Smooth muscle cell (in vitro differentiated cells): ENCODE results near the gene ATF7IP. TPM values are rescaled to one million over a fixed set of nuclear protein-coding genes. Genes with fewer than 3 reads are reported as not detected.
"Not testable (repeated sequence)": the region's sequence is repeated elsewhere in the genome, so short reads cannot be mapped to it uniquely, and the experiment has no call there.

Experiments
- DNase-seq: peaks from one replicate; lab custom pipeline; 2025; ENCODE audit not compliant: unreplicated experiment; lab: John Stamatoyannopoulos, UW
- H2AFZ ChIP-seq: fragments of 200-600 bp; sonication (generic); 2 replicates; pipeline ENCODE4 v1.6.0; 2016; ENCODE audit warnings: antibody characterized with exemption, low read depth, mild to moderate bottlenecking
- H3F3A ChIP-seq: fragments of 200-600 bp; sonication (generic); 2 replicates; pipeline ENCODE4 v1.6.0; 2017; ENCODE audit warnings: antibody characterized with exemption, low read depth
- H3K27ac ChIP-seq: fragments of 200-600 bp; sonication (generic); 2 replicates; pipeline ENCODE4 v1.5.1; 2016; ENCODE audit warnings: low read depth, mild to moderate bottlenecking
- H3K27me3 ChIP-seq: fragments of 200-600 bp; sonication (generic); 2 replicates; pipeline ENCODE4 v1.6.1; 2016; ENCODE audit warnings: low read depth, mild to moderate bottlenecking
- H3K36me3 ChIP-seq: fragments of 200-600 bp; sonication (generic); 2 replicates; pipeline ENCODE4 v1.5.1; 2016; ENCODE audit warnings: low read depth
- H3K4me1 ChIP-seq: fragments of 200-600 bp; sonication (generic); 2 replicates; pipeline ENCODE4 v1.5.1; 2016; ENCODE audit warnings: low read depth
- H3K4me2 ChIP-seq: fragments of 200-600 bp; sonication (generic); 2 replicates; pipeline ENCODE4 v1.6.0; 2016; ENCODE audit warnings: mild to moderate bottlenecking
- H3K4me3 ChIP-seq: fragments of 200-600 bp; sonication (generic); 2 replicates; pipeline ENCODE4 v1.5.1; 2016; ENCODE audit warnings: mild to moderate bottlenecking
- H3K79me2 ChIP-seq: fragments of 200-600 bp; sonication (generic); 2 replicates; pipeline ENCODE4 v1.6.0; 2016; ENCODE audit warnings: low read depth, mild to moderate bottlenecking
- H3K9ac ChIP-seq: fragments of 200-600 bp; sonication (generic); 2 replicates; pipeline ENCODE4 v1.6.0; 2016; ENCODE audit warnings: low read depth
- H3K9me3 ChIP-seq: fragments of 200-600 bp; sonication (generic); replicated peaks from 2 replicates; pipeline ENCODE4 v1.5.1; 2016; ENCODE audit warnings: low read depth
- H4K20me1 ChIP-seq: fragments of 200-600 bp; sonication (generic); 2 replicates; pipeline ENCODE4 v1.6.0; 2016; ENCODE audit warnings: low read depth
- CTCF ChIP-seq: fragments of 200-600 bp; sonication (generic); IDR thresholded peaks from 2 replicates; pipeline ENCODE4 v1.5.1; 2017; ENCODE audit warnings: borderline replicate concordance, mild to moderate bottlenecking, antibody characterized with exemption; ENCODE audit not compliant: insufficient read depth, poor library complexity, severe bottlenecking
- WGBS: methylation state at CpG from one replicate; pipeline ENCODE4 v1.1.7; 2016; ENCODE audit warnings: low lambda C conversion rate; 5-methylcytosine and 5-hydroxymethylcytosine counted together
- polyA plus RNA-seq: library from polyadenylated mRNA; unstranded; fragments of >200 nt; fragmentation: Nextera tagmentation; extraction: Ambion mirVana; gene quantifications from 2 replicates; pipeline ENCODE4 v1.2.1, GENCODE V29; 2016
- total RNA-seq: library from RNA; depleted of rRNA; stranded (reverse); fragments of >200 nt; gene quantifications from 2 replicates; pipeline ENCODE4 v1.2.3, GENCODE V29; 2014

The ATF7IP gene
- total and polyA plus RNA-seq, 2 experiments from 2014 or later: 27.5 to 66.8 TPM

GRCh38 chr12:14402697-14403096, 37.2 kb downstream of the ATF7IP start:
- no peaks in the 10 kb centered on the region for H3K27me3 ChIP-seq
- H3K27ac ChIP-seq: peak overlapping the region; percentile 75

GRCh38 chr12:14403293-14403692, 37.8 kb downstream of the ATF7IP start:
- peak overlapping the region; percentile 20 for H3K9ac ChIP-seq
- no peak overlapping the region for H3K4me3 ChIP-seq
- peaks cover 12% of the 10 kb centered on the region for H3K4me1 ChIP-seq
- H4K20me1 ChIP-seq: peaks cover 62% of the 10 kb centered on the region
- 74% methylated on average over 1 of the region's 1 CpG for WGBS
- TF ChIP-seq CTCF: no peak
- peaks cover 4% of the 10 kb centered on the region for H3F3A ChIP-seq
- no peaks in the 10 kb centered on the region for H3K27me3 ChIP-seq
- peak overlapping the region; percentile 58 for H3K4me2 ChIP-seq
- H3K36me3 ChIP-seq: no peaks in the 10 kb centered on the region
- H3K9me3 ChIP-seq: no peaks in the 10 kb centered on the region
- H3K27ac ChIP-seq: peak overlapping the region; percentile 75
- DNase-seq: no peak
- no peak overlapping the region for H2AFZ ChIP-seq
- H3K79me2 ChIP-seq: peaks cover 100% of the 10 kb centered on the region

More at GRCh38 chr12:14402697-14403096, 37.2 kb downstream of the ATF7IP start:
- peaks cover 100% of the 10 kb centered on the region for H3K79me2 ChIP-seq
- H3K4me2 ChIP-seq: peak overlapping the region; percentile 58
- H3K9me3 ChIP-seq: no peaks in the 10 kb centered on the region
- no peak for DNase-seq
- no peak overlapping the region for H3K4me3 ChIP-seq
- WGBS: 68% methylated on average over 4 of the region's 4 CpGs
- no peak for TF ChIP-seq CTCF
- H3F3A ChIP-seq: peaks cover 4% of the 10 kb centered on the region
- H4K20me1 ChIP-seq: peaks cover 59% of the 10 kb centered on the region
- peaks cover 12% of the 10 kb centered on the region for H3K4me1 ChIP-seq
- H2AFZ ChIP-seq: no peak overlapping the region
- peak overlapping the region; percentile 20 for H3K9ac ChIP-seq
- no peaks in the 10 kb centered on the region for H3K36me3 ChIP-seq

- Histone ChIP-seq H3F3A (peaks cover 4% of the 10 kb centered on the region), H3K4me2 (peak overlapping the region; percentile 58), H3K4me3 (no peak overlapping the region), H3K79me2 (peaks cover 100% of the 10 kb centered on the region), H3K27ac (peak overlapping the region; percentile 75), H3K27me3 (no peaks in the 10 kb centered on the region), H4K20me1 (peaks cover 62% of the 10 kb centered on the region), H3K9ac (no peak overlapping the region), H3K4me1 (peaks cover 12% of the 10 kb centered on the region), H3K9me3 (no peaks in the 10 kb centered on the region), H3K36me3 (no peaks in the 10 kb centered on the region), H2AFZ (no peak overlapping the region)
- no peak for DNase-seq
- TF ChIP-seq CTCF: no peak
- WGBS: 76% methylated on average over 1 of the region's 1 CpG
Measured at GRCh38 chr12:14403711-14404196, 38.3 kb downstream of the ATF7IP start.

GRCh38 chr12:14405407-14405806, 39.9 kb downstream of the ATF7IP start:
- WGBS: 97% methylated on average over 2 of the region's 2 CpGs
- Histone ChIP-seq H3K4me1 (peaks cover 12% of the 10 kb centered on the region), H3K79me2 (peaks cover 100% of the 10 kb centered on the region), H4K20me1 (peaks cover 59% of the 10 kb centered on the region)
- not testable (repeated sequence) for H3K27ac ChIP-seq, H2AFZ ChIP-seq, H3K4me2 ChIP-seq, H3K9ac ChIP-seq, H3K9me3 ChIP-seq, H3K4me3 ChIP-seq, H3F3A ChIP-seq, H3K36me3 ChIP-seq, DNase-seq, H3K27me3 ChIP-seq
